DMS53 (cell line): ENCODE data around the gene APLP2.
"Not testable (repeated sequence)": the region's sequence is repeated elsewhere in the genome, so short reads cannot be mapped to it uniquely, and the experiment has no call there.

Source experiments
- DNase-seq: peaks from one replicate; lab custom pipeline; 2025; lab: John Stamatoyannopoulos, UW

APLP2 gene

DNA sequence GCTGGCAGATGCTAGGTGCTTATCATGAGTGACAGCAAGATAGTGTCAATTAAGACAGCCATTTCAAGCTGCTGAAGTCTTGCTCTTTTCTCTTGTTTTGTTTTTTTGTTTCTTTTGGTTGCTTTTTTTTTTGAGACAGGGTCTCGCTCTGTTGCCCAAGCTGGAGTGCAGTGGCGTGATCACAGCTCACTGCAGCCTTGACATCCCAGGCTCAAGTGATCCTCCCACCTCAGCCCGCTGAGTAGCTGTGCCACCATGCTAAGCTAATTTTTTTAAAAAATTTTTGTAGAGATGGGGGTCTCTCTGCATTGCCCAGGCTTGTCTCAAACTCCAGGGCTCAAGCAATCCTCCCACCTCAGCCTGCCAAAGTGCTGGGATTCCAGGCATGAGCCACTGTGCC, 102.3 kb downstream of the APLP2 start:
- not testable (repeated sequence) for DNase-seq

DNA sequence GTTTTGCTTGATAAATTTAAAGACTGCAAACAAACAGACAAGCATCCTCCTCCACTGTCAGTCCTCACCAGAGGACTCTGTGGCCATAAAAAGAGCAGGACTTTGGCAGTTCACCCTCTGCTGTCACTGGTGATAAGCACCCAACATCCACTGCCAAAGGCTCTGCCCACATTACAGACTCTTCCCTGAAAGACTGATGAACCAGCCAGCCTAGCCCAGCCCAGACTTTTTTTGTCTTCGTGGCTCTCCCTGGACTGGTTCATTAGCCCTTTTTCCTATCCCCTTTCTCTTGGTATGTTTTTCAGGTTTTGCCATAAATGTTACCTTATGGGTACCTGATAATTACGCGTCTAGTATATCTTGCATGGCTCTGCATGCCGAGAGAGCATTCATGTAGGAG, 104.9 kb downstream of the APLP2 start:
- no peak for DNase-seq

DNA sequence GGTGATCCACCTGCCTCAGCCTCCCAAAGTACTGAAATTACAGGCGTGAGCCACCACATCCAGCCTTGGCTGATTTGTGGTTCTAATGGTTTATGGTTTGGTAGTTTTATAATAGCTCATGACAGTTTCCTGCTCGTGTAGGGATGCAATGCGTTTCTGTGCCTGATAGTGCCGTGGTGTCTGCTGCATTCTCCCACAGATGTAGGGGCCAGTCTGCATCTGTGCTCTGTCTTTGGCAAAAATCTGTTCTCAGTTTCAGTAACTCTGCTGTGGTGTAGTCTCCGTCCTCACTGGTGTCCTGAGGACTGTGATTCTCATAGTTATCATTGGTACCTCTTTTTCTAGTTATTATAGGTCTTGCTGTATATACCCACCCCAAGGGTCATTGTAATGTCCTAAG, 106.2 kb downstream of the APLP2 start:
- DNase-seq: no peak

DNA sequence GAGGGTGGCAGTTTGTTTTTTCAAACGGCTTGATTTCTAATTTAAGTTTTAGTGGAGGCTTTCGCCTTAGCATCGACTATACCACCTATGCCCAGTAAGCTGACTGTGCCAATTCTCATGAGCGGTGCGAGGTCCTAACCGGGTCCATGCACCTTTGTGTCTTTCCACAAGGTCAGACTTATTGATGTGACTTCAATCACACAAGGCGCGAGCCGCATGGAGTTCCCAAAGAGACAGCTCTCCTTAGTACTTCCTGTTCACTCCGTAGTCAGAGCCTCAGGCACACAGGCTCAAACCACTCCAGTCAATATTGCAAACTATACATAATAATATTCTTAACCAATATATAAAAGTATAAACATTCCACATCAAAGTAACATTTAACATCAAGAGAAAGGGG, 108.1 kb downstream of the APLP2 start:
- peak; percentile 65 for DNase-seq

DNA sequence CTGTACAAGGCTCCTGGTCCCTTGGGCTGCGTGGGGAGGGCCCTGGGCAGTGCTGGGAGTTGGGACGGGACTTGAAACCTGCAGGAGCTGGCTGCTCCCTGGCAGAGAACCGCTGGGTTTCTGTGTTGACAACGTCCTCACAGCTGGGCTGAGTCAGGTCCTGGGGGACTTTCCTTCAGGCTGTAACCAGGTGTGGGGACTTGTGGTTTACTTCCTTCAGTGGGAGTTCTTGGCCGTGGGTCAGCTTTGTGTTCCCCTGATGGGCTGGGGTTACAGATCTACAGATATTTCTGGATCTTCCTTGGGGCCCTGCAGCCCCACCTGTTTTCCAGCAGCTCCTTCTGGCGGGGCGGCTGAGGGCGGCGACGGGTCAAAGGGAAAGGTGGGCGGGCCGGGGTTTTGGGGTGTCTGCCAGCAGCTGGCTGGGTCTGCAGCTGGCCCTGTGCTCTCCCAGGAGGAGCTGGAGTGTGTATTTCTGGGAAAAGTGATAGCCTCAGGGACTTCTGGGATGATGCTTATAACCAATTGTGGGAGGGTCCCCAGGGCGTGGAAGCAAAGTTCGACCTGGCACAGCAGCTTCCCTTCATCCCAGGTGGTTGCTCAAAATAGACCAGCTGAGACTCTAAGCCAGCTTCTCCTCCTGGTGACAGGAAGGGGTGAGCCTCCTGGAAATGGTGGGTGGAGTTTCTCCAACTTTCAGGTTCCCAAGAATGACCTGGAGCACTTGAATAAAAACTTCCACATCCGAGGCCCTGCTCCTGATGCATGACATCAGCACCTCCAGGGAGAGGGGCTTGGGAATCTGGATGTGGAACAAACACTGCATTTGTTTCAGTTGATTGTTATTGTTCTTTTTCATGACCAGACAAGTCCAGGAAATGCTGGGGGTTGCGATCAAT, 109.0 kb downstream of the APLP2 start:
- peak; percentile 76 for DNase-seq

DNA sequence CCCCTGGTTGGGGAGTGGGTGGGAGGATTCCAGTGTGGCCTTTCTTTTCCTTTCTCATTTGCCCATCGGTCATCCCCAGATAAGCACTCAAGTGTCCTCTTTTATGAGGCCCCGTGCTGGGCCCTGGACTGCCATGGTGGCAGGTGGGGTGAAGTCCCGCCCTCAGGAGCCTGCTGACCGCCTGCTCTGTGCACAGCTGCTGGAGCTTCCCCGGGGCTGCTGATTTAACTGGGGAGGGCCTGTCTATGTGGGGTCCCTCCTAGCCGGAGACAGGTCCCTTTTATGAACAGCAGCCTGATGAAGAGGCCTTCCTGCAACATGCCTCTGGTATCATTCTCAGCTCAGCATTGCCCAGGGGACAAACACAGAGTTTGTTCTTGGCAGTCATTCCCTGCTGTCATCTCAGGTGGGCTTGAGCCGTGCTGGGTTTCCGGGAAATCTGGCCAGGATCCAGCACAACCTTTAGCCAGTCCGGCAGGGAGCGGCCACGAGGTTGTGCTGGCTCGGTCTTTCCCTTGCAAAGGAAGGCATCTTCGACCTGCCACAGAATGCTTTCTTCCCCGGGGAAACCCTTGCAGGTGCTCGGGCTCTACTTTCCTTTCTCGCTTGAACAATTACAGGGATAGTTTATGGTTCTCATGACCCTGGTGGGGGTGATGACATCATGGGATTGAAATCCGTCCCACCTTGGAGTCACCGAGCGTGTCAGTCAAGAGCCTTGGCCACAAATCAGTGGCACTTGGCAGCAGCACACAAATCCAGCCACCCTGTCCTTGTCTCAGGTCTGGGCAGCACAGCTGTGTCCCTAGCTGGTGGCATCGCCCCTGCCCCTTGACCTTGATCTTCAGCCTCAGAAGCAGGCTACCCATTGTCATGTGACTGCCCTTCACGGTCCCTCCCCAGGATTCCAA, 110.0 kb downstream of the APLP2 start:
- DNase-seq: peak; percentile 88

DNA sequence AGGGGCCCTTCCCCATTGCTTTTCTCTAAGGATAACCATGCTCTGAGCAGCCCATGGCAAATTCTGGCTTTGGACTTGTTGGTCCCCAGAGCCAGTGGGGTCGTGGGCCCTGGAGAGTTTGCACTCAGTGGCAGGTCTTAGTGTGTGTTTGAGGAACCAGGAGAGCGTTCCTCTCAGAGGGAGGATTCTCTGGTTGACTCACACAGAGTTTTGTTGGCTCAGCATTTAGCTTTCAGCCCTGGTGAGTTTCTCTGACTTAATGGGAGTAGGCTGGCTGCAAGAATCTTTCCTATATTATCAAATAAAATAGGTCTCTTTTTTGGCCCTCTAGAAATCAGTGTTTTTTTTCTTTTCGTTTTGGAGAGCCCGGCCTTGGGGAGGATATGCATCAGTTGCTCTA, 110.8 kb downstream of the APLP2 start:
- DNase-seq: peak; percentile 85

DNA sequence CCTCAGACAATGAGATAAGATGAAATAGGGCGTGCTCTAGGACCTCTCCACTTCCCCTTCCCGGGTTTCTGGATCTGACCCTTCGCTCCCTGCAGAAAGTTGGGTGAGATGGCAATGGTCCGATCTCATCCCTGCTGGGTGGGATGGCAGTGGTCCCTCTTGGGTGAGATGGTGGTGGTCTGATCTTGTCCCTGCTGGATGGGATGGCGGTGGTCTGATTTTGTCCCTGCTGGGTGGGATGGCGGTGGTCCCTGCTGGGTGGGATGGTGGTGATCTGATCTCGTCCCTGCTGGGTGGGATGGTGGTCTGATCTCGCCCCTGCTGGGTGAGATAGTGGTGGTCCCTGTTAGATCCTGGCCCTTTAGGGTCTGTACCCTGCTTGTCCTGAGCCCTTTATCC, 111.2 kb downstream of the APLP2 start:
- DNase-seq: no peak

DNA sequence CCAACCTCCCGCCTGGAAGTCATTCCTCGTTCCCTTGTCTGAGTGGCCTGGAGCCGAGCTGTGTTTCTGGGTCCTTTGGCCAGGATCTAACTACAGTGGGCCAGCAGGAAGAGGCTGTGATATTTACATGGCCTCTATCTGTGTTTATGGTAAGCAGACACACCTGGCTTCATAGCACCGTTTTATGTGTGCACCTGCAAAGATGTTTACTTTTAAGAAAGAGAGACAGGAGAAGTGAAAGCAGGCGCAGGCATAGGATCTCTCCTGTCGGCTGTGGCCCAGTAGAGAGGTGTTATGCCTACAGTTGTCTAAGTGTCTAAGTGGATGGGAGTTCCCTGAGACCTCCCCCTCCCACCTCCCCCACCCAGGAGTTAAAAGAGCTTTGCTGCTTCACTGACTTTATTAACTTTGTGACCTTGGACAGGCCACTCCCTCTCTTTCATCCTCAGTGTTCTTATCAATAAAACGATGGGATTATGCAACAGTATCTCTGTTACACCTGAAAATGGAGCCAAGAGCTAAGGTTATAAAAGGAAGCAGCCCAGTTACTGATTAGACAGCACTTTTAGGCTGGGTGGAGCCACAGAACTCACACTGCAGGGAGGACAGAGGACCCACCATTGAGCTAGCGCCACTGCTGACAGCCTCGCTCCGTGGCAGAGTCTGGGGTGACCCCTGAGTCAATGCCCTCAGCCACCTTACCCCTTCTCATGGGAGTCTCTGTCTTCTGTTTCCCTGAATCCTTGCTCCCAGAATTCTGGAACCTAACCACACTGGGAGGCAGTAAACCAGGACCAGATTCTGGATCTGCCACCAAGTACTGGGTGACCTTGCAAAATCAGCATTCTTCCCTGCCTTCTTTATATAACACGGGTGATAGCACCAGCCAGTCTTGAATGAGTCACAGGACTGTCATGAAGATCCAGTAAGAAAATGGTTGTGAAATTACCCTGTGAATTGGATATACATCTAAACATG, 111.9 kb downstream of the APLP2 start:
- DNase-seq: peak; percentile 98

DNA sequence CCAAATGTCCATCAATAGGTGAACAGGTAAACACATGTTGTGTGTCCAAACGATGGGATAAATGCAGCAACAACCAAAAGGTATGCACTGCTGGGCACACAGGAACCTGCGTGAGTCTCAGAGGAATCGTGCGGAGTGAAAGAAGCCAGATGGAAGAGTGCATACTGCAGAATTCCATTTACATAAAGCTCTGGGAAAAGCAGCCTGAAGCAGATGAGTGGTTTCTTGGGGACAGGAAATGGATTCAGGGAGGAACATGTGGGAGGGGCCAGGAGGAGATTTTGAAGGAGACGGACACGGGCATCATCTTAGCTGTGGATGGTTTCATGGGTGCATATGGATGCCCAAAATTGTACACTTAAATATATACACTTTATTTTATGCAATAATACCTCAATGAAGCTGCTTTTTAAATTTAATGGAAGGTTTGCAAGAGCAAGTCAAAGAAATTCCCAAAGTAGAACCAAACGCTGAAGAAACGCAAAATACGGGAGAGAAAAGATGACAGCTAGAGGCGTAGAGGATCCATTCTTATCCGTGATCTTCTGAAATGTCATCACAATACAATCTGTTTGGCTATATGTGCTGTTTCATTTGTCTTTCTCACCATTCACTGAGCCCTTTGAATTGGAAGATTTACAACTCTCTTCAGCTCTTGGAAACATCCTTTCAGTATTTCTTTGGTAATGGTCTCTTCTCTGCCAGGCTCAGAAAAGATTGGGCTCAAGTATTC, 114.3 kb downstream of the APLP2 start:
- no peak for DNase-seq

DNA sequence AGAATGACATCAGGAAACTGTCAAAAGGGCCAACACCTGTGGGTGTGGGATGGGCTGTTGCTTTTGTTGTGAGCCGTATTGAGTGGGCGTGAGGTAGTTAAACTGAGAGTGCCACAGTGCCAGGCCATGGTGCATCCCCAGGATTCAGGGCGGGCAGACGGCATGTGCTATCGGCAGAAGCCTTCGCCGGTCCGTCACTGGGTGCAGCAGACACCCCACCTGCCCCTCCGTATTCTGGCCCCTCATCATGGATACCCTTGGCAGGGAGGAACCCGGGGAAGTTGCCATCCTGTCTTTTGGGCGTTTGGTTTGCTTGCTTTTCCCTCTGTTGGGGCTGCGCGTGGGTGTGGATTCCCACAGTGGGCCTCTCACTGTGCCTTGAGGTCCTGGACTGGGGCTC, 117.4 kb downstream of the APLP2 start:
- DNase-seq: no peak

DNA sequence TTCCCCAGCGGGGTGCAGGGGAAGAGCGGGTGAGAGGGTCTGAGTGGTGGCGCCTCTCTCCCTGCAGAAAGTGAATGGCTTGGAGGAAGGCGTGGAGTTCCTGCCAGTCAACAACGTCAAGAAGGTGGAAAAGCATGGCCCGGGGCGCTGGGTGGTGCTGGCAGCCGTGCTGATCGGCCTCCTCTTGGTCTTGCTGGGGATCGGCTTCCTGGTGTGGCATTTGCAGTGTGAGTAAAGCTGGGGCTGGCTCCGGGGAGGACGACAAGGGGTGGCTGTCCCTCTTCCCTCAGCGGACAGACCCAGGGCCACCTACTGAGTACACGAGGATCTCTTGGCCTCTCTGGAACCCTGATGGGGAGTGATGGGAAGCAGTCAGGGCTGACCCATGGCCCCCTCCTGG, 118.4 kb downstream of the APLP2 start:
- DNase-seq: no peak

DNA sequence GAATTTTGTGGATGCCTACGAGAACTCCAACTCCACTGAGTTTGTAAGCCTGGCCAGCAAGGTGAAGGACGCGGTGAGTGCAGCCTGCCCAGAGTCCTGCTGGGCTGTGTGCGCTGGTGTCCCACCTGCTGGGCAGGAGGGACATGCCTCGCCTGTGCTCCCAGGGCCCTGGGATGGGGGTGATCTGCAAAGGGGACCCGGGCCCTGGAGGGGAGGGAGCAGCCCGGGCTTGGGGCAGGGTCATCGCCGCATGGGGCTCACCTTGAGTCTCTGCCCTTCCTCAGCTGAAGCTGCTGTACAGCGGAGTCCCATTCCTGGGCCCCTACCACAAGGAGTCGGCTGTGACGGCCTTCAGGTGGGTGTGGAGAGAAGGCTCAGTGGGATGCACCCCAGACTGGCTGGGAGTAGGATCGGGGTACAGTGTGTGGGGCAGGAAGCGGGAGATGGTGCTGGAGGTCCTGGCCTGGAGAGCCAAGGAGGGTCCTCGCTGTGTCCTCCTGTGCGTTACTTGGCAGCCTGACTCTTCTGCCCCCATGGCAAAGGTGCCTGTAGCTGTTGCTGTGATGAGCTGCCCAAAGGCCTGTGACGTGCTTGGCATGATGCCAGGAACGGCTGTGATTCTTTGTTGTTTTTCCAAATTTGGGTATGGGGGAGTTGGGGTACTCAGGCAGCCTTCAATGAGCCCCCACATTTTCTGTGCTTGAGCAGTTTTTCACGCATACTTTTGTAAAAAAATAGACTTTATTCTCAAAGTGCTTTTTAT, 119.1 kb downstream of the APLP2 start:
- no peak for DNase-seq

DNA sequence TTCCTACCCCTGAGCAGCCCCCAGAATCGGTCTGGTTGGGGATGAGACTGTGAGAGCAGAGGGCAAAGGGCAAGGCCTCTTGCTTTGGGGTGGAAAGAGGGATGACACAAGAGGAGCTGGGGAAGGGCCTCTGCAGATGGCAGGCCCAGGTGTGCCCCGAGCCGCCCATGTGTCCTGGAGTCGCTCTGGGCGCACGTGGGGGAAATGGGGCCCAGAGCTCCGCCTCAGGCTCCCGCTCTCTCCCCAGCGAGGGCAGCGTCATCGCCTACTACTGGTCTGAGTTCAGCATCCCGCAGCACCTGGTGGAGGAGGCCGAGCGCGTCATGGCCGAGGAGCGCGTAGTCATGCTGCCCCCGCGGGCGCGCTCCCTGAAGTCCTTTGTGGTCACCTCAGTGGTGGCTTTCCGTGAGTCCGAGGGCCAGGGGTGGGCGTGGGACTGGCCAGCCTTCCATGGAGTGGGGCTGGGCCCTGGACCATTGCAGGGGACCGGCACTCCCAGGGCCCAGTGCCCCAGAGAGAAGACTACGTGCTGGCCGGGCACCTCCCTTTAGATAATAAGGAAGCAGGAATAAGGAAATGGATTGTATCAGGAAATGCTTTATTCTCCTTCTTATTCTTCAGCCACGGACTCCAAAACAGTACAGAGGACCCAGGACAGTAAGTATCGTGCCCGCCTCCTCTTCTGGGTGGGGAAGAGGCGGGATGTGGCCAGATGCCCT, 120.0 kb downstream of the APLP2 start:
- no peak for DNase-seq

DNA sequence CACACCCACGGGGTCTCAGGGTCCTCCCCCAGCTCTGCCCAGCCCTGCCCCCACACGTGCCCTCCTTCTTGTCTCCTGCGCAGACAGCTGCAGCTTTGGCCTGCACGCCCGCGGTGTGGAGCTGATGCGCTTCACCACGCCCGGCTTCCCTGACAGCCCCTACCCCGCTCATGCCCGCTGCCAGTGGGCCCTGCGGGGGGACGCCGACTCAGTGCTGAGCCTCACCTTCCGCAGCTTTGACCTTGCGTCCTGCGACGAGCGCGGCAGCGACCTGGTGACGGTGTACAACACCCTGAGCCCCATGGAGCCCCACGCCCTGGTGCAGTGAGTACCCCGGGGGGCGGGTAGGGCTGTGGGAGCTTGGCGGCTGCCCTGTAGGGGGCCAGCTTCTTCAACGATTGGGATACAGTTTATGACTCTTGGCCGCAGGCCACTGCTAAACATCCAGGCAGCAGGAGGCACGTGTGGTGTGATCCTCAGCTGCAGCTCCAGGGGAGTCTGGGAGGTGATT, 120.7 kb downstream of the APLP2 start:
- DNase-seq: no peak

DNA sequence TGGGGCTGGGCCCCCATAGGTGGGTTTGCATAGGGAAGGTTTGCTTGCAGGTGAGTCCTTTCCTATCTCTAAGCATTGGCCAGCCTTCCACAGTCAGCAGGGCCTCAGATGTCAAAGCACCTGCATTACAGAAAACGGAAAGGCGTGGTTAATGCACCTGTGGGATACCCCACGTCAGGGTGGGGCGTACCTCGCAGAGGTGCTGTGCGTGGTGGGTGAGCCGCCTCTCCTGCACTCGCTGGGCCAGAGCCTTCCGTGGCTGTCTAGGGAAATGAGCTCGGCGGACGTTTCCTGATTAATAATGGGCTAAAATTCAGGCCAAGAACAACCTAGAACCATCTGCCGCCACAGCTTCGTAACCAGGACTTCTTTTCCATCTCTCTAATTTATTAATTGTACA, 122.2 kb downstream of the APLP2 start:
- no peak for DNase-seq

DNA sequence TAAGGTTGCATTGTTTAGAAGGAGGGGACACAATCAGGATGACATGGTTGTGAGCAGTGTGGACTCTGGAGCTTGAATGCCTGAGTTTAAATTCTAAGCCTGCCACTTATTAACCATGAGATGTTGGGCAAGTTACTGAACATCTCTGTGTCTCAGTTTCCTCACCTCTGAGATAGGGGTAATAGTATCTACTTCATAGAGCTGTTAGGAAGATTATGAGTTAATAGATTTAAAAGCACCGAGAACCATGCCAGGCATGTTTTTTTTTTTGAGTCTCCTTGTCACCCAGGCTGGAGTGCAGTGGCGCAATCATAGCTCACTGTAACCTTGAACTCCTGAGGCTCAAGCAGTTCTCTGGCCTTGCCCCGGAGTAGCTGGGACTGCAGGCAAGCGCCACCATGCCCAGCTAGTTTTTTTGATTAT, 123.2 kb downstream of the APLP2 start:
- DNase-seq: no peak

DNA sequence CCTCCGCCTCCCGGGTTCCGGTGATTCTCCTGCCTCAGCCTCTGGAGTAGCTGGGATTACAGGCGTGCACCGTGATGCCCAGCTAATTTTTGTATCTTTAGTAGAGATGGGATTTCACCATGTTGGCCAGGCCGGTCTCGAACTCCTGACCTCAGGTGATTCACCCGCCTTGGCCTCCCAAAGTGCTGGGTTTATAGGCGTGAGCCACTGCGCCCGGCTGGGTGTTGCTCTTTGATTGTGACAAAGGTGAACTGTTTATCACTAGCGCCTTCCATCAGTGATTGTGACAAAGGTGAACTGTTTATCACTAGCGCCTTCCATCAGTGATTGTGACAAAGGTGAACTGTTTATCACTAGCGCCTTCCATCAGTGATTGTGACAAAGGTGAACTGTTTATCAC, 123.9 kb downstream of the APLP2 start:
- DNase-seq: not testable (repeated sequence)
